IPS-NIHi7 (cell line): Measurements from ENCODE around the gene CDC42BPG.

Experiments used
- DNase-seq: peaks from one replicate; pipeline ENCODE4 v3.0.0; 2012; ENCODE audit warnings: mixed read lengths; ENCODE audit errors: extremely low spot score

The CDC42BPG gene

DNA sequence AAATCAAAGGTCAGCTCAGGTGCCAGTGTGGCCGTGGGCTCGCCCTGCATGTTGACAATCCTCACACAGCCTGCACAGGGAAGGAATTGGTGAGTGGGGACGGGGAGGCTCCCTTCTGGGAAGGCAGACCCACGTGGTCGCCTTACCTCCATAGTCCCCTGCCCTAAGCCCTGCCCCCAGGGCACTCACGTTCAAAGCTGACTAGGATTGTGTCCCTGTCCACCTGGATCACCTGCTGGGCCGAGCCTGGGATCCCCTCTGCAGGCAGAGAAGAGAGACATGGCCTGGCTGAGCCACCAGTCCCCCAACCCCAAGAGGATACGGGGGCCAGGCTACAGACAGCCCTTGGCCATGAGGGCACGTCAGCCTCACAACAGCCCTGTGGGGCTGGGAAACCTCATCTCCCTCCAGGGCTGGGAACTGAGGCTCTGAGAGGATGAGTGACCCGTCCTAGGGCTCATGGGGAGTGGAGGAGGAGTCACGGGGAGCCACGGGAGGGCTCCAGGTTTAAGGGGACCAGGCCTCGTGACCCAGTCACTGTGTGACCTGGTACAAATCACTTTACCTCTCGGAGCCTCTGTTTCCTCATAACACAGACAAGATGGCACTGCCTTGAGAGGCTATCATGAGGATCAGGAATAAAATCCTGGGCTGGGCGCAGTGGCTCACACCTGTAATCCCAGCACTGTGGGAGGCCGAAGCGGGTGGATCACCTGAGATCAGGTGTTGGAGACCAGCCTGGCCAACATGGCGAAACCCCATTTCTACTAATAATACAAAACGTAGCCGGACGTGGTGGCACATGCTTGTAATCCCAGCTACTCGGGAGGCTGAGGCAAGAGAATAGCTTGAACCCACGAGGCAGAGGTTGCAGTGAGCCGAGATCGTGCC is 54.0 kb downstream of the CDC42BPG start:
- no peak for DNase-seq

DNA sequence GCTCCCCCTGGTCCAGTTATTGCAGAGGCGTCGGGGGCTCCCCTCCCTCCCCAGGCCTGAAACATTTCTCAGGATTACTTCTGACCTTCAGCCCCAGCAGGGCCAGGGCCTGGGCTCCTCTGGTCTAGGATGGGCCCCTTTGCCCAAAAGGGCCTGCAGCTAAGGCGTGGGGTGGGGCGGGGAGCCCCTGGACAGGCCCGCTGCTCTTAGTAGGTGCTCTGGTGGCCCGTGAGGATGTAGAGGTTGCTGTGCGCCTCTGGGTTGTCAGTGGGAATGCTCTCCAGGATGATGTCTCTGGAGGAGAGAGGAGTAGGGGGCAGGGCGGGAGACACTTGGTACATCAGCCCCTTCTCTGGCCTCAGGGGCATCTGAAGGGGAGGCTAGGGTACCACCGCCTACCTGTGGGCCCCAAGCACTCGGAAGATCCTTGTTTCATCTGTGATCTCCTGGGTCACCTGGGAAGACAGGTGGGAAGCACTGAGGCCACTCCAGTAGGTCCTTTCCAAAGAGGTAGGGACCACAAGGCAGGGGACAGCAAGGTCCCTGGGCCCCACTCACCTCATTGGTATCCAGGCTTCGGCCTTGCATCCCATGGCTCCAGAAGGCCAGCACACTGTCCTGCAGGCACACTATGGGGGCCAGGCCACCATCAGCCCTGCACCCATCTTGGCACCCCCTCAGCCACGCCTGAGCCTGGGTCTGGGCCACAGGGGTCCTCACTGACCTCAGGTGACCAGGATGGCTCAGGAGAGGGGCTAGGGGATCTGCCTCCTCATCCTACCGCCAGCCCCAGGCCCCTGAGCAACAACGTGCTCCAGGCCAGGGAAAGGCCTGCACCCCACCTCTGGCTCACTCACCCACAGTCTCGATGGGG is 54.9 kb downstream of the CDC42BPG start:
- no peak for DNase-seq

DNA sequence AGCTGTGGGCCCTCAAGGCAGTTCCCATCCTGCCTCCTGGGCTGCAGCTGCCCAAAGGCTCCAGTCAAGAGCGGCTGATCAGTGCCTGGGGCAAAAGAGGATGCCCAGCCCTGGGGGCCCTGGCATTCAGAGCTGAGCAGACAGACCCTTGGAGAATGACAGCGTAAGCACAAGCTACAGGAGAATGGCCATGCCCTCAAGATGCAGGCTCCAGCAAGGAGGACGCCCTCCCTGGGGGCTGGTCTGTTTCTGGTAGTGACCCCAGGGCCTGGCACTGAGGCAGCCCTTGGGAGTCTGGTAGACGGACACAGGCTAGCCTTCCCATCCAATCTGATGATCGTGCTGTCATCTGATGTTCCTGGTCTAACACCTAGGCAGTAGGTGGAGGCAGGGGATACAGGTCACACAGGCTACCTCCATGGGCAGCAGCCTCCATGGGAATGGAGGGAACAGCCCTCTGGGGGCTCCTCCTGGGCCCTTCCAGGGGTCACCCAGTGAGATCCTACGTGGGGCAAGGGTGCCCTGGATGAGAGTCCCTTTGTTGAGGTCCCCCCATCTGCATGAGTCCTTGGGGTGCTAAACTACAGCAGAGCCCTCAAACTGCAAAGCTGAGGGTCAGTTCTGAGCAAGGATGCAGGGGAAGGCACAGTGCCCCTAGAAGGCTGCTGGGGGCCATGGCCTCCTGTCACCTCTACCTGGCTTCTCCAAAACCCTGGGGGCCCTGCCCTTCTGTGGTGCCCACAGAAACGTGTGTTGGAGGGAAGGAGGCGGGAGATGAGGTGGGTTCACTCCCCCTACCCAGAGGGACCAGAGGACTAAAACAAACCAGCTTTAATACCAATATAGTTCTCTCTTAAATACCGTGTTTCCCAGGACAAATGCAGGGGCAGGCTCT is 55.9 kb downstream of the CDC42BPG start:
- no peak for DNase-seq

DNA sequence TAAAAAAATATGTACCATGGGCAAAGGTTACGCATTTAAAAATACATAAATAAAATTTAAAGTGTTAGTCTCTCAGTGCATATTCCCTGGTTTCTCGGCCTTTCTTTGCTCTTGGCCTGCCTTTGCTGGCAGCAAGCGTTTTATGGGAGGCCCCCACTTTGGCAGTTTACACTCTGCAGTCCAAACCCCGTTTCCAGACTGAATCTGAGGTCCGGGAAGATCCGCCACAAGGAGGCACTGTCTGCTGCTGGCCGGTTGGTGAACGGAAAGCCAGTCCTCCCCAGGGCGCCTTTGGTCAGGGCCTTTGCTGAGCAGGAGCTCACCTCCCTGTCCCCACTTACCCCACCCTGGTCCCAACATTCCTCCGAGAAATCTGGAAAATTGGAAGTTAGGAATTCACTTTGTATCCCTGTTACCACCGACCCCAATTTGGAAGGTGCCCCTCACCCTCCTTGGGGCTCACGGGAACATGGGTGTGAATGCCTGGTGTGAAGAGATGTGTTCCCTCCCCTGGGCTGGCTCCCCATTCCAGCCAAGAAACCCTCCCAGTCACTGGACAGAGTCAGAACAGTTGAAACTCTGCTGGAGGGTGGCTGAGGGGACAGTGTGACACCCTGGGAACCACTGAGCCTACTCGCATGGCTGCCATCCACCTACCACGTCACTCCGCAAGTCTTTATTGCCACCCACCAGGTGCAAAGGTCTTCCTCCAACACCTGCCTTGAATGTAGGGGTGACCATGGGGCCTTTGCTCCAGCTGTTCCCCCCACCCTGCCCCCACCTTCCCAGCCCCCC is 56.7 kb downstream of the CDC42BPG start:
- DNase-seq: peak; percentile 86

DNA sequence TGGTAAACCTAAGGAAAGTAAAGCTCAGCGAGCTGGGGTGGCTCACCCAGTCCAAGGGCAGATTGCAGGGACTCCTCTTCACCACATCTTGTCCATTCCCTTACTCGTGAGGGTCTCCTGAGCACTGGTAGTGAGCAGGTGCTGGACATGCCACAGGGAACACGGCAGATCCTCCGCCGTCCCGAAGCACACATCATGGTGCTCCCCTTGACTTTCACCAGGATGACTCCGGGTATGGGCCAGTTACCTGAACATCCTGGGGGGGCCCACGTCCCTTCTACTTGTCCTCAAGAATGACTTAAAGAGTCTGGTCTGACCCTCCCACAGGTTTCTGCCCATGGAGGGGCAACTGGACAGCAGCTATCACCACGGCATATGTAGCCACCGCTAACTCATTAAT is 58.1 kb downstream of the CDC42BPG start:
- no peak for DNase-seq

DNA sequence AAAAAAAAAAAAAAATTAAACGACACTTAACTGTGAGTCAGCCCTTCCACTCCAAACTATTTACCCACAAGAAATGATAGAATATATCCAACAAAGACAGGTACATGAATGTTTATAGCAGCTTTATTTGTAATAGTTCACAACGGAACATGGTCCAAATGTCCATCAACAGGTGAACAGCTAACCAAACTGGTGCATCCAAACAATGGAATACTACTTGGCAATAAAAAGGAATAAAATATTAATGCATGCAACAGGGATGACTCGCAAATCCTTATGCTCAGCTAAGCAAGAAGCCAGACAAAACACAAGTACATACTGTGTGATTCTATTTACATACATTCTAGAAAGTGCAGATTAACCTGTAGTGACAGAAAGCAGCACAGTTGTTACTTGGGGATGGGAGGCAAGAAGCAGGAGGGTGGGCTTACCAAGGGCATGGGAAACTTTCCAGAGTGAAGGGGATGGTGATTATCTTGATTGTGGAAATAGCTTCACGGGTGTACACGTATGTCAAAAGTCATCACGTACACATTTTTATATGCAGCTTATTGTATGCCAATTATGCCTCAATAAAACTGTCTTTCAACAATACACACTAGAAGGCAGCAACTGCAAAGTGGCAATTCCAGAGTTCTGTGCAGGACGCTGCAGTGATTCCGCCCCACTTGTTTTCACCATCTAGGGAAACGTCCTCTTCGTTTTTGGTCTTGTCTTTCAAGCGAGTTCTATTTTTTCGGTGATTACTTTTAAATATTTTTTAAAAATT is 59.5 kb downstream of the CDC42BPG start:
- no peak for DNase-seq

DNA sequence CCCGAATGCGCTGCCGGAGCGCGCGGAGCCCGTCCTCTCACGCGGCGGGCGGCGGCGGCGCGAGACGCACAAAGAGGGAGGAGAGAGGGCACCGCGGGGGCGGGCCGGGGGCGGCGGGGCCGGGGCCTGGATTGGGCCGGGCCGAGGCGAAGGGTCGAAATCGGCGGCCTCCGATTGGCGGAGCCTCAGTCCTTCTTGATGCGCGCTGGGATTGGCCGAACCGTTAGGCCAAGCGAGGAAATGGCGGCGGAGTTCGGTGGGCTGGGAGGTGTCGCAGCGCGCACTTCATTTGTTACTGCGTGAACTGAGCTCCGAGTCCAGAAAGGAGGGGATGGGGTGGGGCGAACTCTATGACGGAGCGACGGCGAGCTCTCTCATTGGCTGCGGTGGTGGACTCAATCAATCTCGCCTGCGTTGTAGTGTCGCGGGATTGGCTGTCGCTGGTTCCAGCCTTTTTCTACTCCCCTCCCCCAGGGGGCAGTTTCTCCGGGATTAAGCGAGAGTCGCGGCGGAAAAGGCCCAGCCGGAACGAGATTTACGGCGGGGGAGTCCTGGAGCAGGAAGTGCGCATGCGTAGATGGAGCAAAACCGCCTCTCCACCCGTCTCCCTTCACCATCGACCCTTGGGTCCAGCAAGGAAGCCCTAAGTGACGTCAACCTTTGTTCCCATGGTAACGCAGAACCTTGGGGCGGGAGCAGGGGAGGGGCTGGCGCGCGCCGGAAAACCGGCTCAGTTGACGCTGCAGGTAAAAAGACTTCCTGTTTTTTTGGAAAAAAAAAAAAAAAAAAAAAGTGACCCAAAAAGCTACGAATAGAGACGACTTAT is 65.8 kb downstream of the CDC42BPG start, which contains the start of gene SF1:
Gene SF1 (minus strand): TSS at position 70 of the 826 bp plus-strand sequence. CDS start 150 bp downstream, outside the sequence.
- peak; percentile 97 for DNase-seq

DNA sequence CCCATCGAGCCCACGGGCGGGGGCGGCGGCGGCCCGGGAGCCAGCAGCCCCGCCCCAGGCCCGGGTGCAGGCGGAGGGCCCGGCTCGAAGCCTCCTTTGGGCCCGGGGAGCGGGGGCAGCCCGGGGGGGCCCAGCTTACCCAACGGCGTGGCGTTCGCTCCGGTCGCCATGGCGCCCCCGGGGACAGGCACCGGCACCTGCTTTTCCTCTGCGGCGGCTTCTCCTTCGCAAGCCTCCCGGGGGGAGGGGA is 66.3 kb downstream of the CDC42BPG start:
- no peak for DNase-seq

DNA sequence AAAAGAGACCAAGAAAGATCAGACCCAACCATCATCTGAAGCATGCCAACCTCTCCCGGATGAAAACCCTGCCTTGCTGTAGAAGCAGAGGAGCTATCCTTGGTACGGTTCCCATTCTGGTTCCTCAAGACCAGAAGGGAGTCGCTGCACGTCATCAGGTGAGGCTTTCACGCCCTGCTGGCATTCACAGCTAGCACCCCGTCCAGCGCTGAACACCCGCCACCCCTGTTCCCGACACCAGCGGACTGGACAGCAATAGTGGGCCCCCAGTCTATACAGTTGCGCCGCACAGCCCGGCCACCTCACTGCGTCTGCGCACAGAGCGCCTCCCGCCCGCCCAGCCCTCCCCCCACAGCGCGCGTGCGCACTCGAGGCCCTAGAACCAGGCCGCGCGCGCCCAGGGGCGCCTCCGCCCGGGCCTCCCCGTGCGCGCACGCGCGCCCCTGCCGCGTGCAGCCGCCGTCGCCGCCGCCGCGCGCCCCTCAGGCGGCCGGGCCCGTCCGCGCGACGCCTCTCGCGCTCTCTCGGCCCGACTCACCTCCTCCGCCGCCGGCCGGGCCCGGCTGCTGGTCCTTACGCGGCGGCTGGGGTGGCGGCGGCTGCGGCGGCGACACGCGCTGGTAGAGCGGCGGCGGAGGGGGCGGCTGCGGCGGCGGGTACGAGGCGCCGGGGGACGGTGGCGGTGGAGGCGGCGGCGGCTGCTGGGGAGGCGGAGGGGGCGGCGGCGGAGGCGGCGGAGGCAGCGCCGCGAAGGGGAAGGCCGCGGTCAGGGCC is 66.8 kb downstream of the CDC42BPG start:
- peak; percentile 85 for DNase-seq

DNA sequence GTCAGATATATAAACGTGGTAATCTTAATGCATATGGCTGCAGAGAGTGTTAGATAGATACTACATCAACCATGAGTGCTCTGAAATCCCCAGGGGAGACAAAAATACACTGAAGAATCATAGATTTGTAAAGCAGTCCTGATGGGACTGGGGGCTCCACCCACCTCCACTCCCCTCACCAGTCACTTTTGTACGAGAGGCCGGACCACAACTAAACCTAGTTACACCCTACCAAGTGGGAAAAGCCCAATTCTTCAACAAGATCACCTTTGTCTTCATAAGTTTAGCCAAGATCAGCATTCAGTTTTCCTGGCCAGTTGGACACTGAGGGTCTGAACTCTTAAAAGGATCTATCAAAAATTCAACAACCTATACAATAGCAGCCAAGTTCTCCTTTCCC is 67.6 kb downstream of the CDC42BPG start:
- no peak for DNase-seq

DNA sequence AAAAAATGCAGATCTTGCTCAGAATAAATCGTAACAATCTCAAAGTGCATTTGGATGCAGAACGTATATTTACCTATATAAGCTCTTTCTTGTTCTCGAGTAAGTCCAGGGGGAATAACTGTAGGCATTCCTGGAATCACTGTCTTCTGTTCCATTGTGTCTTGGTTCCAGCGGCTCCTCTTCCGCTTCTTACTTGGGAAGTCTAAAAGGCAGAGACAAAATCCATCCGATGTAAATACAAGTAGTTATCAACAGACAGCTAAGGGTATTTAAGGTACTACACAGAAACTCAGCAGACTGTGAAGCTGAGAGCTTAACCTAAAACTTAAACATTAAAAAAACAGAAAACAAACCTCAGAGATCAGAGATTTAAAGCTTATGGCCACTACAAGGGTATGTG is 68.0 kb downstream of the CDC42BPG start:
- no peak for DNase-seq

DNA sequence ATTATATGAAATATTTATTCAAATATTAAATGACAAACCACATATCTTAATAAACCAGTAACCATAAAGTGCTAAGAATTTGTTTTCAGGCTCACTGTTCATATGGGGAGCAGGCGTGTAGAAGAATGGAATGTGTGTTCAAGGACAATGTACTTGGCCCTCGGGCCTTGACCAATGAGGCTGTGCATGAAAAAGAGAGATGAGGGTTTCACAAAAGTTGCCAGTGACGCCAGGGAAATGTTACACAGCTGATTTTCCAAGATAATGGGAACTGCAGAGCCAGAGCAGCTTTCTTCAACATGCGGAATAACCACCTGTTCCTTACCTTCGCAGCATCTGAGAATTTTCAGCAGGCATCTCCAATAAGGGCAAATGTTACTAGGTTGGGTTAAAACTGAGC is 70.3 kb downstream of the CDC42BPG start:
- DNase-seq: no peak
